Type B pancreatic cell (in vitro differentiated cells): ENCODE measurements around the gene GNAS. TPM values are rescaled to one million over a fixed set of nuclear protein-coding genes. Genes with fewer than 3 reads are reported as not detected.

ENCODE experiments used
- DNase-seq: peaks from one replicate; pipeline ENCODE4 v3.0.0; 2021; ENCODE audit warnings: mixed read lengths; ENCODE audit not compliant: unreplicated experiment; ENCODE audit errors: extremely low spot score
- H3K27ac Mint-ChIP-seq: 2 replicates; pipeline ENCODE4 v1.8.0; 2021; ENCODE audit warnings: mild to moderate bottlenecking, mixed read lengths
- H3K27me3 Mint-ChIP-seq: 2 replicates; pipeline ENCODE4 v1.8.0; 2021; ENCODE audit warnings: mixed read lengths
- H3K36me3 Mint-ChIP-seq: 2 replicates; pipeline ENCODE4 v1.8.0; 2021; ENCODE audit warnings: mixed read lengths
- H3K4me1 Mint-ChIP-seq: one replicate; pipeline ENCODE4 v1.8.0; 2021; ENCODE audit warnings: mixed read lengths; ENCODE audit not compliant: unreplicated experiment
- H3K4me3 Mint-ChIP-seq: 2 replicates; pipeline ENCODE4 v1.8.0; 2021; ENCODE audit warnings: mild to moderate bottlenecking, mixed read lengths
- H3K9me3 Mint-ChIP-seq: 2 replicates; pipeline ENCODE4 v1.8.0; 2021; ENCODE audit warnings: mixed read lengths
- CTCF ChIP-seq: fragments of 200-600 bp; sonication (generic); conservative IDR thresholded peaks from 2 replicates; pipeline ENCODE4 v1.5.0; 2021; ENCODE audit warnings: antibody characterized with exemption, mild to moderate bottlenecking
- total RNA-seq: library from RNA; stranded (reverse); gene quantifications from 2 replicates; pipeline ENCODE4 v1.2.1, GENCODE V29; 2021; ENCODE audit warnings: low replicate concordance

The GNAS gene
- total RNA-seq, 1 donor from 2014 or later, result 1,406 TPM

- H3K4me3 Mint-ChIP-seq, result no peak overlapping the region
- no peak overlapping the region for H3K27ac Mint-ChIP-seq
- TF ChIP-seq CTCF, result no peak
- no peaks in the 10 kb centered on the region for H3K9me3 Mint-ChIP-seq
- H3K27me3 Mint-ChIP-seq, result peaks cover 5% of the 10 kb centered on the region
- H3K36me3 Mint-ChIP-seq, result no peaks in the 10 kb centered on the region
- DNase-seq, result no peak
- no peaks in the 10 kb centered on the region for H3K4me1 Mint-ChIP-seq
These were observed 41.7 kb upstream of the GNAS start for GRCh38 chr20:58810879-58811250.

DNA sequence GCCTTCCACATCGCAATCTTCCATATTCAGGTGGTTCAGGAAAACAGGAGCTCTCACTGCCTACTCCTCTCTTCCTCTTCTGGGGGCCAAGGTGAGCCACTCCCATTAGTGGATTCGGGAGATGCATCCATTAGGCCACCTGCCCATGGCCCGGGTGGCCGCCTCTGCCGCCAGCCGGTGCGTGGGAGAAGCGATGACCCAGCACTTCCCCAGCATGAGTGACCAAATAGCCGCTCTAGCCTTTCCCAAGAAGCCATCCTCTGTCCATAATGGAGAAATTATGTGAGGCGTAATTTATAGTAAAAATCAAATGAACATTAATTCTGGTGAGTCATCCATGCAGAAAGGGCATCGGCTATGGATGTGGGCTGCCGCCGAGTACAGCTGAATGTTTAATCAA, 41.2 kb upstream of the GNAS start:
- Mint-ChIP-seq H3K27ac (no peak overlapping the region), H3K4me3 (no peak overlapping the region)

GRCh38 chr20:58813369-58813768, 39.1 kb upstream of the GNAS start:
- no peak overlapping the region for H3K27ac Mint-ChIP-seq
- H3K36me3 Mint-ChIP-seq, result no peaks in the 10 kb centered on the region
- no peak for TF ChIP-seq CTCF
- no peaks in the 10 kb centered on the region for H3K4me1 Mint-ChIP-seq
- H3K9me3 Mint-ChIP-seq, result no peaks in the 10 kb centered on the region
- H3K4me3 Mint-ChIP-seq, result no peak overlapping the region
- no peak for DNase-seq
- peaks cover 5% of the 10 kb centered on the region for H3K27me3 Mint-ChIP-seq

More for the DNA sequence above, 41.2 kb upstream of the GNAS start:
- no peak for DNase-seq
- no peak for TF ChIP-seq CTCF
- Mint-ChIP-seq H3K27me3 (peaks cover 5% of the 10 kb centered on the region), H3K4me1 (no peaks in the 10 kb centered on the region), H3K36me3 (no peaks in the 10 kb centered on the region), H3K9me3 (no peaks in the 10 kb centered on the region)

DNA sequence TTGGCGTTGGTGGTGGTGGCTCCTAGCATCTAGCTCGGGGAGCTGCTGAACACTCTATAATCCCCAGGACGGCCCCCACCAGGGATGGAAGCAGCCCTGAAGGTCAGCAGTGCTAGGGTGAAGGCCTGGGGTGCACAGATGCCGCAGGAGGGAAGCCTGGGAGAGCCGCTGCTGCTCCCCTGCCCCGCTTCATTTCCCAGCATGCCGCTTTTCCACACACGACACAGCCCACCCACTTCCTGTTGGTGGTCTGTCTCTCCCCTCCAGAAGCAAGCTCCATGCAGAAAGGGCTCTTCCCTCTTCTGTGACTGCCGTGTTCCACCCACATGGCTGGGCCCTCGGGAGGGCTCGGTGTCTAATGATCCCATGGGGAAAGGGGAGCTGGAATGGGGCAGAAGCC, 37.1 kb upstream of the GNAS start:
- H3K4me1 Mint-ChIP-seq, result no peaks in the 10 kb centered on the region
- H3K36me3 Mint-ChIP-seq, result peaks cover 2% of the 10 kb centered on the region
- H3K27ac Mint-ChIP-seq, result no peak overlapping the region
- TF ChIP-seq CTCF, result no peak
- no peak for DNase-seq
- H3K27me3 Mint-ChIP-seq, result peaks cover 5% of the 10 kb centered on the region
- no peaks in the 10 kb centered on the region for H3K9me3 Mint-ChIP-seq
- no peak overlapping the region for H3K4me3 Mint-ChIP-seq

DNA sequence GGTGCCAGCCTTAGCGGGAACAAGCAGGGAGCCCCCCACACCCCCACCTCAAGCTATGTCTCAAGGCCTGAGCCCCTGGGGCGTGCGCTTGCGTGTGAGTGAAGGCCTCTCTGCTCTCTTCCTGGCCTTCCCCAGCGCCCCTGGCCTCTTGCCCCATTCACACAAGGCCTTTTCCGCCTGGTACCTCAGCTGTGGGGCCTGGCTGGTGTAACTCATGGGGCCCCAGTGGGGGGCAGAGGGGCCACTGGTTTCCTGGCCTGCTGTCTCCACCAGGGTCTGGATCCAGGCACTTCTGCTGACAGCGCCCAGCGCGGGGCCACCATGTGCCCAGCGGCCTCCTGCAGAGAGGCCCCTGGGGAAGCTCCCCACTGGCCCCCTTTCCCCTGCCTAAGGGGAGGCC, 36.5 kb upstream of the GNAS start:
- peaks cover 3% of the 10 kb centered on the region for H3K36me3 Mint-ChIP-seq
- H3K4me3 Mint-ChIP-seq, result no peak overlapping the region
- no peak overlapping the region for H3K27ac Mint-ChIP-seq
- H3K4me1 Mint-ChIP-seq, result no peaks in the 10 kb centered on the region
- TF ChIP-seq CTCF, result no peak
- H3K27me3 Mint-ChIP-seq, result peaks cover 5% of the 10 kb centered on the region
- no peaks in the 10 kb centered on the region for H3K9me3 Mint-ChIP-seq
- no peak for DNase-seq
